Kidney capillary endothelial cell (primary cell): ENCODE measurements around the gene FAM168A.
A peak's percentile ranks its signal among the peaks of the same experiment; 100 is the strongest.

Experiments
- DNase-seq: peaks from one replicate; pipeline ENCODE4 v3.0.0-alpha.2; 2018; ENCODE audit warnings: low spot score

FAM168A gene, protein sequence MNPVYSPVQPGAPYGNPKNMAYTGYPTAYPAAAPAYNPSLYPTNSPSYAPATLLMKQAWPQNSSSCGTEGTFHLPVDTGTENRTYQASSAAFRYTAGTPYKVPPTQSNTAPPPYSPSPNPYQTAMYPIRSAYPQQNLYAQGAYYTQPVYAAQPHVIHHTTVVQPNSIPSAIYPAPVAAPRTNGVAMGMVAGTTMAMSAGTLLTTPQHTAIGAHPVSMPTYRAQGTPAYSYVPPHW

DNA sequence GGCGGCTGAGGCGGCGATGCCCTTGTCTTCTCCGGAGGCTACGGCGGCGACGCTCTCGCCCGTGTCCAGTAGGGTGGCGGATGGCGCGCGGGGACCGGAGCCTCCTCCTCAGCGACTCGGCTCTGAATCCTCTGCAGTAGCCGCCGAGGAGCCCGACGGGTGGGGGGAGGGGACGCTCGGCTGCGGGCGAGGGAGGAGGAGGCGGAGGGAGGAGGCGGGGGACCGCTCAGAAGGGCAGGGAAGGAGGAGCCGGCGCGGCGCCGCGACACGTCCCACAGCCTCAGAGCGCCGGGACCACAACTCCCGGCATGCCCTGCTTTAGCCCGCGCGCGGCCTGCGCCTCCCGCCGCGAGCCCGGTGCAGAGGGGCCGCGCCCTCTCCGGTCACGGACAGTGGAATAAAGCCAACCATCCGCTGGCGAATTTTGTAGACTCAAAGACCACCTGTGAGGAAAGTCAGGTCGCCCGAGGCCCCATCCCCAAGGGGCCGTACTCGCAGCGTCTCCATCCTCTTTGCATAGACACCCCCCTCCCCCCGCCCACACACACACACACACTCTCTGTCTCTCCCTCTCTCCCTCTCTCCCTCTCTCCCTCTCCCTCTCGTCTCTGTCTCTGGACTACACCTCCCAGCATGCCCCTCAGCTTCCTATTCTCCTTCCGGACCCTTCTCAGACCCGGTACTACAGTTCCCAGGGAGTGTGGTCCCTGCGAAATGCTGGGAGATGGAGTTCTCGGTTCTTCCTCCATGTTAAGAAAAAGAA lies at the start of gene FAM168A:
Gene FAM168A, minus strand, starts transcription at position 157 of the 763 bp plus-strand sequence. CDS start 129,638 bp downstream, outside the sequence.
- peak; percentile 93 for DNase-seq

DNA sequence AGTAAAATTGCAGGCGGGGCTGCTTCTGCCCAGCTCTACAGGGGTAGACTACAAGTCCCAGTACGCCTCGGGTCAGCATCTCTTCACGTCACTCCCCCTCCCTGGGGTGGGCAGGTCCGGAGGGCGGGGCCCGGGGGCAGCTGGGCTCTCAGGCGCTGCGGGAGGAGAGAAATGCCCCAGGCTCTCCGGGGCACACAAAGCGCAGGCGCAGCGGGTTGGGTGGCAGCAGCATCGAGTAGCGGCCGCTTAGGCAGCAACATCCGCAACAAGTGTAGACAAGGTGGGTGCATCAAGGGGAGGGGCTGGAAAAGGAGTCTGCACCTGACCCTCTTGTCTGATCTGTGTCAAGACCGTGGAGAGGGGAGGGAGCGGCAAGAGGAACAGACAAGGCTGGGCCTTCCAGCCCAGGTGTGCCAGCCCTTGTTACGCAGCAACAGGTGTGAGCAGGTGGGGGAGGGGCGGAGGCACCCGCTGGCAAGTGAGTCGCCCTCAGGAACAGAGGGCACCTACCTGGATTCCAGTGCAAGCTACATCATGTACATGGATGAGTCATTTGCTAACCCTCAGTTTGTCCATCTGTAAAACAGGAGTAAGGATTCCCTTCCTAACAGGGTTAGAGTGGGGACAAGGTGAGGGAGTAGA lies 49.7 kb upstream of the FAM168A start:
- DNase-seq = peak; percentile 44

DNA sequence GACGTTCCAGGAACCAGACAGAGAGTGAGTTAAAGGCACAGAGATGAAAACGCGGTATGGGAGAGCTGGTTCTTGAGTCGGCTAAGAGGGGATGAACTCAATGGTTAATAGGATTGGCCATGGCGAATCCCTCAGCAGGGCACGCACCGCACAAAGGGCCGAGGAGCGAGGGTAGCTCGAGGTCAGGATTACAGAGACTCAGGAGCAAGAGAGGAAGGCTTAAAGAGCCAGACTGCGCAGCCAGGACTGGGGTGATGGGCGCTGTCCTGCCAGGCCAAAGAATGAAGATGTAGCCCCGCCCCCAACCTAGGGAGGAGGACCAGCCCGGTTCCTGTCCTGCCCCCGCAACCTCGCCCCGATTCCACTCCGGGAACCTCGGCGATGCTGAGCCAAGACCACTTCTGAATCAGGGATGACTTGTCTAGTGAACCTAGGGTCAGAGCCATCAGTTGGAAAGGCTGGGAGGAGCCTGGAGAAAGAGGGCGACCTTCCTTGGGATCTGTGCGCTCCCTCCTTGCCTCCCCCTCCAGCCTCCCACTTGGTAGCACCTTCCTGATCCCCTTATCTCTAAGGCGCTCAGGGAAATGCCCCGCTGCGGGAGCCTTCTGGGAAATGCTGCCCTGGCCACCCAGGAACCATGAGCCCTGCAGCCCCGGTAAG lies 48.2 kb upstream of the FAM168A start, which contains the start of gene PLEKHB1:
Gene PLEKHB1, plus strand, starts transcription at position 610 of the 660 bp plus-strand sequence. Its CDS starts 28 bp downstream, at position 638.
- no peak for DNase-seq

DNA sequence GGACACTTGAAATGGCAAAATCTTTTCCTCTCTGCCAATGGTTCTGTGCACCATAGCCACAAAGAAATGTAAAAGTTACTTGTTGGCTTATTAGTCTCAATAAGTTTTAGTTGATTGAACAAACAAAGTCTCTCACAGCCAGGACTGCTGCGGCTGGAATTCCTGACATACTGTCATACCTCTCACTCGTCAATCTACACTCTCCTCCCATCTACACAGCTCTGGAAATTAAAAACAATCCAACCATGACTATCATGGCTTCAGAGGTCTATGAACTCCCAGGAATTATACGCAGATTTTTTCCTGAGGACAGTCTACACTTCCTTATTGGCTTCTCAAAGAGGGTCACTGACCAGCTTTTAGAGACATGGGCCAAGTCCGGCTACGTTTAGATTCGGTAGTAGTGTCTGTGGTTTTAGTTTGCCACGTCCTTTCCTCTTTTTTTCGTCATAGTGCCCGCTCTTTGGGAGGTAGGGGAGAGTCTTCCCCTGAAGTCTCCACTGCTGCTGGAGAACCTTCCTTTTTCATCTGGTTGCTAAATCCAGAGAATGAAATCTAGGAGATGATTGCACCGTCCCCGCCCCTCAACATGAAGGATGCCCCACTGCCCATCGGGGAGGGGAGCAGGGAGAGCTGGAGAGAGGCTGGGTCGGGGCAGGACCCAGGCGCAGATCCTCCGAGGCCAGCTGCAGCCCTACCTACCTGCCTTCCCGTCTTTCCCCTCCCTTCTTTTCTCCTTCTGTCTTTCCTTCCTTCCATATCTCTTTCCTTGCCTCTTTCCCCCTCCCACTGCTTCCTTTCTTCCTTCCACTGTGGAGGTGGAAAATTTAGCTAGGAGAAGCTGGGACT lies 47.4 kb upstream of the FAM168A start:
- DNase-seq = no peak

DNA sequence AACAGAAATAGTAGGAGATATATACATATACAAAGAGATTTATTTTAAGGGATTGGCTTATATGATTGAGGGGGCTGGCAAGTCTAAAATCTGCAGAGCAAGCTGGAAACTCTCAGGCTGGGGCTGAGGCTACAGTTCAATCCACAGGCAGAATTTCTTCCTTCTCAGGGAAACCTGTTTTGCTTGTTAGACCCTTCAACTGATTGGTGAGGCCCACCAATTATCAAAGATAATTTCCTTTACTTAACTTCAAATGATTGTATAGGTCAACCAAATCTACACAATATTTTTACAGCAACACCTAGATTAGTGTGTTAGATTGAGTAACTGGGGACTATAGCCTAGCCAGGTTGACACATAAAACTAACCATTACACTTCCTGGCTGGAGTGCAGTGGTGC lies 43.8 kb upstream of the FAM168A start:
- DNase-seq = no peak

DNA sequence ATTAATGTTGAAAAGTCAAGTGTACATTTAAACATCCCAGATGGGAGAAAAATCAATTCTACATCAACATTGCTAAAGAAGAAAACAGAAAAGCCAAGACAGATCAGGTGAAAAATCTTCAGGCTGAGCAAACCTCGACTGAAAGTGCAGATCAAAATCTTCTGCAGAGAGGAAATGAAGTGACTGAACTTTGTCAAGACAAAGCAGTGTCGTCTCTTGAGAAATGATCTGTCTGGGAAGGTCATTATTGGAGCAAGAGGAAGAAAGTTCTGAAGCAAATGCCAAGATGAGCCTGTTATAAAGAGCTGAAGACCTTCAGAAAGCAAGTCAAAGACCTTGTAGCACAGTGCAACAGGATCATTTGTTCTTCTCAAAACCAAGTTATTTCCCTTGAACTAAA lies 42.7 kb upstream of the FAM168A start:
- no peak for DNase-seq

DNA sequence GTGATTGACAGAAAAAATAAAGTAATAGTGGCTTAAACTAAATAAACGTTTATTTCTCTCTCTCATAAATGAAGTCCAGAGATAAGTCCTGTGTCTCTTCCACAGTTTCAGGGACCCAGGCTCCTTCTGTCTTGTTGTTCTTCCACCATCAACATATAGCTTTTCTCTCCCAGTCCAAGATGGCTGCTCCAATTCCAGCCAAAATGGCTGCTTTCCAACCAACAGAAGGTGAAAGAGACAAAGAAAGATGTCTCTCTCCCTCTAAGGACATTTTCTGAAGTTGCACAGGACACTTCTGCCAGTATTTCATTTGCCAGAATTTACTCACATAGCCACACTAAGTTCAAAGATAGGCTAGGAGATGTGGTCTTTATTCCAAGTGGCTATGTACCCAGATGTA lies 39.1 kb upstream of the FAM168A start:
- DNase-seq = no peak

DNA sequence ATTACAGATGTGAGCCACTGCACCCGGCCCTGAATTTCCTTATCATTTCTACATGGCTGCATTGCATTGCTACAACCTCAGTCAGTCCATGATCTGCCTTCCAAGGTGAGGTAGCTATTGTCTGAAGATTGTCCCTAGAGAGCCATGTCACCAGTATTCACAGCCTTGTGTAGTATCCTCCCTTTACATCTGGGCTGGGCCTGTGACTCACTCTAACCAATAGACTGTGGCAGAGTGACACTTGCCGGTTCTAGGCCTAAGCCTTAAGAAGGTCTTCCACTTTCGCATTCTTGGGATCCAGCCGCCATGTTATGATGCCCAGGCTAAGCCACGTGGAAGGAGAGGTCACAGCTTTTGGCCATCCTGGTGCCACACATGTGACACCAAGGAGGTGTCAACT lies 38.3 kb upstream of the FAM168A start:
- DNase-seq = no peak

DNA sequence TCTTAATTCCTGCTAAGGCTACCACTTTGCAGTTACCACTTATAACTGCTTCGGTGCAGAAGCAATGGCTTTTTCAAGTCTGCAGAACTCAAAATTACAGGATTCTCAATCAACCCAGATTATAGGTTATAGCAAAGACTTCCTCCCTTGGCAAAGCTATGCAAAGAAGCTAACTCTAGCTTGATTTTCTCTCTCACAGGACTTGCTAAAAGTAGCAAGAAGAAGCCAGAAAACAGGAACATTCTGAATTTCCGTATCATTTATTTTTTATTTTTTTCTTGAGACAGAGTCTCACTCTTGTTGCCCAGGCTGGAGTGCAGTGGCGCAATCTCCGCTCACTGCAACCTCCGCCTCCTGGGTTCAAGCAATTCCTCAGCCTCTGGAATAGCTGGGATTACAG lies 37.8 kb upstream of the FAM168A start:
- no peak for DNase-seq

DNA sequence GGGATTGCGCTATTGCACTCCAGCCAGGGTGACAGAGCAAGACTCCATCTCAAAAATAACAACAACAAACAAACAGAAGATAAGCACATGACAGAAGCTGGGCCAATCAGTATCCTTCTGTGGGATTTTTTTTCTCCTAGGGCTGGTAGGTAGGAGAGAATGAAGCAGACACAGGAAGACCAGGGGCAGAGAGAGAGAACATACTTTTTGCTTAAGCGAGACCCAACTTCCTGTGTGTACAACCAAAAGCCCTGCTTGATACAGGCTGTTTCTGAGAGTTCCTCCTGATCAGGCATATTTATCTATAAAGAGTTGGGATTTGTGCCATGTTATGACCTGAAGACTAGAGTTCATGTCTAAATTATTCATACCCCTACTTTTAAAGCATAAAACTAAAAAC lies 36.1 kb upstream of the FAM168A start:
- DNase-seq = no peak

DNA sequence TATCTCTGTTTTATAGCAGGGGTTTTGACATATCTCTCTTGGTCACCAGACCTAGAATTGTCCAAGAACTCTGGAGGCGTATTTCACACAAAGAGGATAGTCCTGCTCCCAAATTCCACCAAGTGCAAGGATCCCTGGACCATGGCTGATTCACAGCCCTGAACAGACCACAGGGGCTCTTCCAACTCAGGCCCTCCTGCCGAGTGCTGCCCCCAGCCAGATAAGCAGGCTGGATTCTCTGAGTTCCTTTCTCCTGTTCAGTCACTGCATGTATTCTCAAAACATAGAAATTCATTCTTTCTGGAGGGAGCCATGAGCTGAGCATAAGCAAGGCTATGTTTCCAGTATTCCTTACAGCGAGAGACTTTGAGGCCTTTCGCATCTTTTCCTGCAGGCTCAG lies 35.1 kb upstream of the FAM168A start:
- no peak for DNase-seq

DNA sequence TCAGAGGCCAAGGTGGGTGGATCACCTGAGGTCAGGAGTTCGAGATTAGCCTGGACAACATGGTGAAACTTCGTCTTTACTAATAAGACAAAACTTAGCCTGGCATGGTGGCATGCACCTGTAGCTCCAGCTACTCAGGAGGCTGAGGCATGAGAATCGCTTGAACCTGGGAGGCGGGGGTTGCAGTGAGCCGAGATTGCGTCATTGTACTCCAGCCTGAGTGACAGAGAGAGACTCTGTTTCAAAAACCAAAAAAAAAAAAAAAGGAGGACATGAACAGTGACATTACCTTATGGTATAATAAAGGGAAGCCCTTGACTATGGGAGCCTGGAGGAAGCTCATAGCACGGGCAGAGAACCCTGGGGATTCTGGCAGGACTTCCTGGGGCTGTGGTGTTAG lies 32.0 kb upstream of the FAM168A start:
- no peak for DNase-seq

DNA sequence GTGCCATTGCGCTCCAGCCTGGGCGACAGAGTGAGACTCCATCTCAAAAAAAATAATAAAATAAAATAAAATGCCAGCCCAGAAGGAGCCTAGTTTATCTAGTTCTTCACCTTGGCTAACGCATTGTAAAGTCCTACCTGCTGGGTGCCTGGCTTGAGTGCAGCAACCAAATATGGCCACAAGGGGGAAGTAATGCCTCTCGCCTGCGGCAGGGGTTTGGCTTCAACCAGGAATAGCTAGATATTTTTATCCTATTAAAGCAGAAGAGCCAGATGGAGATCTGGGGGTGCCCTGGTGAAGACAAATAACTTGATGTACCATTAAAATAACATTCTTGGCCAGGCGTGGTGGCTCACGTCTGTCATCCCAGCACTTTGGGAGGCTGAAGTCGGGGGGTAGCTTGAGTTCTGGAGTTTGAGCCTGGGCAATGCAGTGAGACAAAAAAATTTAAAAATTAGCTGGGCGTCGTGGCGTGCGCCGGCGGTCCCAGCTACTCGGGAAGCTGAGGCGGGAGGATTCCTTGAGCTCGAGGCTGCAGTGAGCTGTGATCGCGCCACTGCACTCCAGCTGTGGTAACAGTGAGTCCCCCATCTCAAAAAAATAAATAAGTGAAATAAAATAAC lies 27.9 kb upstream of the FAM168A start:
- peak; percentile 55 for DNase-seq

DNA sequence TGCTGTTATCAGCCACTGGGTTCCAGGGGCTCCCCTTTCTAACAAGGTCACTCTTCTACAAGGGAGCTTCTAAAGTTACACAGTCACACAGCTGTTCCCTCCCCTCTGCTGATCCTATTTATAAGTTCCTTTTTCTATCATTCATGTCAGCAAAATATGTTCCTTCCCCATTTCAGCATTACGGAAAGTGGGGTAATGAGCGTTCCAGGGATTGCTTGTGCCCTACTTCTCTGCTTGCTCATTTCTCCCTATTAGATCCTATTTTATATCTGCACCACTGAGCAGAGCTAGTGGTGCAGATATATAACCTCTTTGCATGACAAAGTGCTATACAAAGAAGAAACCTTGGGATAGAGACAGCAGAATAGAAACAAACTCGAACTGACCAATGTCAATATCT lies 25.8 kb upstream of the FAM168A start:
- no peak for DNase-seq

DNA sequence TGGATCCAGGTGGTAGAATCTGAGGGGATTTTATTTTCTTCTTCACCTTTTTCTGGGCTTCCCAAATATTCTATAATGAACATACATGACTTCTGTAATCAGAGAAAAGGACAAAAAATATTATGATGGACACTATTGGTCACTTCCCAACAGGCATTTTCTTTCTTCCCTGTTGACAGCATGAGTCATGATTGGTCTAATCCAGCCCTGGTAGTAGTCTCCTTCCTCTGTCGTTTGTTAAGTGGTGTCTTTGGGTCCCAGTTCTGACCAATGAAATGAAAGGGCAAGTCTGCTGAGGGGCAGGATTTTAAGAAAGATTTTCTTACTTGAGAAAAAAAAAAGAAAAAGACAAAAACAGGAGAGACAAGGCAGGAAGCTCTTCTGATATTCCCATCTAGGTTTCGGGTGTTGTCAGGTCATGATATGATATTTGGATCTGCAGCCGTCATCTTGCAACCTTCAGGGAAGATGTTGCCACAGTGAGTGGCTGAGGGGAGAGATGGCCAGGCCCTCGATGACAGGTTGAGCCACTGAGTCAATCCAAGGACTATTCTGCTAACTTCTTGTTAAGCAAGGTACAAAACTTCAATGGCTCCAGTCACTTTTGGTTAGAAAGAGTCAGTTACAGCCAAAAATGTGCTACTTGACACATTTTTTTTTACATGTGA lies 25.1 kb upstream of the FAM168A start:
- DNase-seq = no peak

DNA sequence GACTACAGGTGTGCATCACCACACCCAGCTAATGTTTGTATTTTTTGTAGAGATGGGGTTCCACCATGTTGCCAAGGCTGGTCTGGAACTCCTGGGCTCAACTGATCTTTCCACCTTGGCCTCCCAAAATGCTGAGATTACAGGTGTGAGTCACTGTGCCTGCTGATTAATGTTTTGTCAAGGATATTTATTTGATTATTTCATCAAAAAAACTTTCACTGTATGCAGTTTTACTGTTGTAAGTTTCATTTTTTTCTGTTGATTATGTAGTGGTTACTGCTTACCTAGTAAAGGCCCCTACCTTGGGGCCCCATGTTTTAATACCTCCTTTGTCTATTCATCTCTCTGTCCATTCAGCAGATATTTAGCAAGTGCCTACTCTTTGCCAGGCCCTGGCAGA lies 16.7 kb upstream of the FAM168A start:
- DNase-seq = no peak

DNA sequence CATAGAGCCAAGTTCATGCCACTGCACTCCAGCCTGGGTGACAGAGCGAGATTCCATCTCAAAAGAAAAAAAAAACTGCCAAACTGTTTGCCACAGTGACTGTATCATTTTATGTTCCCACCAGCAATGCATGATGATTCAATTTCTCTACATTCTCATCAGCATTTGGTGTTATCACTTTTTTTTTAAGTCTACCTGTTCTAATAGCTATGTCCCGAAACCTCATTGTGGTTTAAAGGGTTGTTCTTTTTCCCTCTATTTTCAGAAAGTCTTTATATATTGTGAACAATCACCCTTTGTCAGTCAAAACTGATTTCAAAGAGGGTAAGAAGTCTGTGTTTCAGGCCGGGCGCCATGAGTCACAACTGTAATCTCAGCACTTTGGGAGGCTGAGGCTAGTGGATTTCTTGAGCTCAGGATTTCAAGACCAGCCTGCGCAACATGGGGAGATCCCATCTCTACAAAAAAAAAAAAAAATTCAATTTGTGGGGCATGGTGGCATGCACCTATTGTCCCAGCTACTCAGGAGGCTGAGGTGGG lies 14.8 kb upstream of the FAM168A start:
- no peak for DNase-seq

DNA sequence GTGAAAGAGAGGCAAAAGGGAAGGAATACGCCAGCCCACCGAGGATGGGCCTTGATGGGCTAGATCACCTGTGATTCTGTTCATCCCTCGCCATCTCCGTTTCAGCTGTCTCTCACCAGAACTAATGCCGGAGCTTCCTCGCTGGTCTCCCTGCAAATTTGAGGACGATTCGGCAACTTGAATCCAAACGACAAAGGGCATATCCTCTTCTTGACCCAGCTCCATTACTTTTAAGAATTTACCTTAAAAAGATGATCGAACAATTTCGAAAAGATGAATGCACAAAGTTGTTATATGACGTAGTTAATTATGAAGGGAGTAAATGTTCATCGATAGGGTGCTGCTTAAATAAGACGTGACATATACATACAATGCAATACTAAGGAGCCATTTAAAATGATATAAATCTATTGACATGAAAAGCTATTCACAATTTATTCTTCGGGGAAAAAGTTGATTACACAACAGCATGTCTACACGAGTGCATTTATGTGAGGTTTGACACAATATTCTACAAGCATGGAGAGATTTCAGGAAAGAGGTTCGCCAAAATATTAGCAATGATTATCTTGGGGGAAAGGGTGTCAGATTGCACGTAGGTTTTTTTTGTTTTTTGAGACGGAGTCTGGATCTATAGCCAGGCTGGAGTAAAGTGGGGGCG lies 937 bp upstream of the FAM168A start:
- peak; percentile 38 for DNase-seq

DNA sequence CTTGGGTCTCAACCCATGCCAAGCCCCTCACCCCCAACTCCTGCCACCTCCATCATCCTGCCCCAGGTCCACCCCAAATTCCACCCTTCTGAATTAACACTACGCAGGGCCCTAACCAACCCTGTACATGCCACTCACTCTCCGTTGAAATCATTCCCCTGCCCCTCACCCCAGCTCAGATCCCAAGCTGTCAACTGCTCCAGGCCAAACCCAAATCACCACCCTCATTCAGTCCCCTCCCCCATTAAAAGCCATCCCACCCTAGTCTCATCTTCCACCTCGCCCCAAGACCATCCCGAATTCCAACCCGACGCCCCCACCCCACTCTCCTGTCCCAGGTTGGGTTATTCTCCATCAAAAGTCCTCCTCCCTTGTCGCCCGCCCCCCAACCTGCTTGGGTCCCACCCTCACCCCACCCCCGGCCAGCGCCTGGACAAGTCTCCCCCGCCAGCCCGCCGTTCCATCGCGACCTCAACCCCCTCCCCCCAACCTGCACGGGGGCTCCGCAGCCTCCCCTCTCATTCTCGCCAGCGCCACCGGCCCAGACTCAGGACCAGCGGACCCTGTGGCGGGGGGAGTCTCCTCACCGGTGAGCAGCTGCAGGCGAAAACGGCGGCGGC lies 466 bp downstream of the FAM168A start:
- no peak for DNase-seq
